Stomach smooth muscle (tissue), 2 donors: ENCODE data around the gene TAOK1.
"Not testable (repeated sequence)": the region's sequence is repeated elsewhere in the genome, so short reads cannot be mapped to it uniquely, and the experiment has no call there.

ENCODE experiments used
- H3K27ac ChIP-seq: one replicate; pipeline ENCODE4 v1.7.0; 2013; ENCODE audit warnings: mild to moderate bottlenecking, low read length, inconsistent platforms
- H3K27me3 ChIP-seq, 2 donors: one replicate each; pipeline ENCODE4 v1.7.0; 2013; ENCODE audit warnings: low read length in 2 of 2; ENCODE audit not compliant: insufficient read depth in 2 of 2, control insufficient read depth in 1 of 2
- H3K36me3 ChIP-seq, 2 donors: one replicate each; pipeline ENCODE4 v1.7.0; 2013; ENCODE audit warnings: low read length in 2 of 2; ENCODE audit not compliant: control insufficient read depth in 2 of 2, insufficient read depth in 2 of 2
- H3K4me1 ChIP-seq: one replicate; pipeline ENCODE4 v1.7.0; 2013; ENCODE audit warnings: low read length; ENCODE audit not compliant: control insufficient read depth, insufficient read depth
- H3K4me3 ChIP-seq, 2 donors: one replicate each; pipeline ENCODE4 v1.7.0; 2013; ENCODE audit warnings: low read length in 2 of 2
- H3K9ac ChIP-seq, 2 donors: one replicate each; pipeline ENCODE4 v1.7.0; 2013; ENCODE audit warnings: low read length in 2 of 2, mild to moderate bottlenecking in 1 of 2
- H3K9me3 ChIP-seq, 2 donors: one replicate each; pipeline ENCODE4 v1.7.0; 2013; ENCODE audit warnings: low read length in 2 of 2; ENCODE audit not compliant: control insufficient read depth in 2 of 2
- donor health status: healthy.
- donor health status: Pancreatic carcinoma.

TAOK1 gene

DNA sequence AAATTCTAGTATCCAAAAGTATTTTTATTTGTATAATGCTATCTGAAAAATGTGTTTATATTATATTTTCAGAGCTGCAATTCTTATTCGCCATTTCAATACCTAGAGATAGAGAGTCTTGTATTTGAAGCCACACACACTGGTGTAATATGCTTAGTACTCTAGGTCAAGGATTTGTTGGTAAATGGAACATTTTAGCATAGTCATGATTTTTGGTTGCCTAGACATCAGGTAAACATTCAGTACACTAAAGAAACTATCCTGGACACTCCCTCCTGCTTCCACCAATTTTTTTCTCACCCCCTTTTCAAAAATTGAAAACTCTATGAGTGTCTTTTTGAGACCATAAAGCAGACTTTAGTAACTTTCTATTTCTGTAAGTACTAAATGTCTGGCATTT is 155.9 kb downstream of the TAOK1 start:
- no peak overlapping the region for H3K27ac ChIP-seq
- H3K36me3 ChIP-seq = peaks cover 14 to 20% of the 10 kb centered on the region in 2 donors
- peaks cover 6% of the 10 kb centered on the region for H3K4me1 ChIP-seq
- no peak overlapping the region for H3K4me3 ChIP-seq
- H3K9me3 ChIP-seq = no peaks in the 10 kb centered on the region
- H3K27me3 ChIP-seq = no peaks in the 10 kb centered on the region
- no peak overlapping the region for H3K9ac ChIP-seq

DNA sequence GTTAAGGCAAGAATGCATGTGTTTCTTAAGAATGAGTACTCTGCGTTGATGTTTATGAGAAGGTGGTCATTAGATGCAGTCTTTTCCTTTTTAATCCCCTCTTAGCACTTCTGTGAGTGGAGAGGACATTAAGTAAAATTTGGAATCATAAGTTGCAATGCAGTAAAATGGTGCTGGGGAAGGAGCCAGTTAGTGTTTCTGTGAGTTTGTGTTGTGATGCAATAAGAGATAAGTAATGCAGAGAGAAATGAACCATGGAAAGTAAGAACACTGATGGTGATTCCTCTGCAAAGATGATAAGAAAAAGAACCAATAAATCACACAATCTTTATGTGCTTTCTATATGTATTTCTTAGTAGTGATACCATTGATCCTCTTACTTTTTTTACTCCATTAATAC is 156.7 kb downstream of the TAOK1 start:
- no peak overlapping the region for H3K27ac ChIP-seq
- H3K4me3 ChIP-seq = no peak overlapping the region
- peaks cover 6% of the 10 kb centered on the region for H3K4me1 ChIP-seq
- H3K27me3 ChIP-seq = no peaks in the 10 kb centered on the region
- no peak overlapping the region for H3K9ac ChIP-seq
- H3K36me3 ChIP-seq = peaks cover 14 to 17% of the 10 kb centered on the region in 2 donors
- H3K9me3 ChIP-seq = no peaks in the 10 kb centered on the region

DNA sequence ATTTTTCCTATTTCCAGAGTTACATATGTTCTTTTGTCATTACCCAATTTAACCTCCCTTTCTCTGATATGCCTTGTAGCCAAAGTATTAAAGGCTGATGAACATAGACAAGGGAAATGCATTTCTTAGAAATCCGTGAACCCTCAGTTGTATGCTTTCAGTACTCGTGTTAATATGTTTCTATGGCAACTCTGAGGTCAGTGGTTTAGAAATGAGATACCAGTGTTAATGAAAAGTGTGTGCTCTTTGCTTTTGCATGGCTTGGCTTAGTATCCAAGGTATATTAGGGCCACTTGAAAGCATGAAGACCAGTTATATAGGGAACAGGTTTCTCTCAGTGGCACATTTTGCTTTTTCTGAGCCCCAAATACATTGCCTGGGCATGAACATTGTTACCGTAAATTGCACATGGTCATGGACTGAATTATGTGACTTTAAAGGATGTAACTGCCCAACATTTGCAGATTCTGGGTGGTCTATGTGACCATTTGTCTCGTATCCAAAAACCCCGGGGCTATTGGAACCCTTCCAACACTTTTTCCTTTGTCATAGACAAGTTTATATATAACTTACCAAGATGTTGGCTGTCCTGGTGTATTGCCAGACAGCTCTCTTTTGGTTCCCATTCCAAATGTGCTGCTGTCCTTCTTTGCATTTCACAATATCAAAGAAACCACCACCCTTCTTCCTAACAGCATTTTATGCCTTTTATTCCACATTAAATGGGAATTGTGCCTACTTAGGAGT is 159.2 kb downstream of the TAOK1 start:
- no peak overlapping the region for H3K27ac ChIP-seq
- H3K27me3 ChIP-seq = no peaks in the 10 kb centered on the region
- no peak overlapping the region for H3K4me3 ChIP-seq
- no peaks in the 10 kb centered on the region for H3K9me3 ChIP-seq
- no peak overlapping the region for H3K9ac ChIP-seq
- no peaks in the 10 kb centered on the region for H3K36me3 ChIP-seq
- H3K4me1 ChIP-seq = peaks cover 6% of the 10 kb centered on the region

DNA sequence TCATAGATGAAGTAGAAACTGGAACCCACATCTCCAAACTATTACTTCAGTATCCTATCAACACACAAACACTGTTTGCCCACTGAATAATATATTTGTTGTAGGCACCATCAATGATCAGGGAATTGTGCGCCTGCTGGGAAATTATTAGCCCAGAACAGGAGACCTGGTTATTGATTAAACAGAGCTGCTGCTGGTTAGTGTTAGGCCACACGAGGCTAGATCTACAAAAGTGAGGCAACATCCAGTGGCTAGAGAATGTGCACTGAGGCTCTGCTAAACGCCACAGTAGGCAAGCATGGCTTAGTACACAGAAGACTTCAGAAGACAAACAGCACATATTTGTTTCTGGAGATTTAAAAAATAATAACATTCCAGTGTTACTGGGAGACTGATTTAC is 165.7 kb downstream of the TAOK1 start:
- Histone ChIP-seq H3K4me1 (no peaks in the 10 kb centered on the region), H3K27ac (no peak overlapping the region), H3K9me3 (no peaks in the 10 kb centered on the region), H3K27me3 (no peaks in the 10 kb centered on the region), H3K4me3 (no peak overlapping the region), H3K9ac (no peak overlapping the region), H3K36me3 (peaks cover 0 to 2% of the 10 kb centered on the region in 2 donors)

DNA sequence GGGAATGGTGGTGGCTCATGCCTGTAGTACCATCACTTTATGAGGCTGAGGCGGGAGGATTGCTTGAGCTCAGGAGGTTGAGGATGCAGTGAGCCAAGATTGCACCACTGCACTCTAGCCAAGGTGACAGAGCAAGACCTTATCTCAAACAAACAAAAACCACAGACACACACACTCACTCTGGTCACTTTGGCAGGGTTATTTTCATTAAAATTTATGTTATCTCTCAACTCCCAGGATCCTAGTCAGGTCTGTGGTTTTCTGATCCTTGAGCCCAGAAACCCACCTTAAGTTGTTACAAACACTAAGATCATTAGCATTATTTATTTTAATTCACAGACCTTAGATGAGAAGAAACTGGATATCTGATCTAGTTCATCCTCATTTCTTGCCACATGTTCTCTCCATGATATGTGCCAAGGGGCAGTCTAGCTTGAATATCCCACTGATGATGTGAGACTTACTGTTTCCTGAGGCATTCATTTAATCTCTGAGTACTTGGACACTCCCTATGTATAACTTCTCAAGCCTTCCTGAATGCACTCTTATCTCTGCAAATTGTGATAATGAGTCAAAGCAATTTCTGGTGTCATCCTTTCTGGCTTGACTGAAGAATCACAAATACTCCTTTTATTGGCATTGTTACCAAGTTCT is 167.0 kb downstream of the TAOK1 start:
- H3K4me1 ChIP-seq = peaks cover 7% of the 10 kb centered on the region
- no peak overlapping the region for H3K4me3 ChIP-seq
- H3K9me3 ChIP-seq = no peaks in the 10 kb centered on the region
- H3K9ac ChIP-seq = no peak overlapping the region
- no peaks in the 10 kb centered on the region for H3K27me3 ChIP-seq
- peaks cover 0 to 7% of the 10 kb centered on the region in 2 donors for H3K36me3 ChIP-seq
- H3K27ac ChIP-seq = no peak overlapping the region

DNA sequence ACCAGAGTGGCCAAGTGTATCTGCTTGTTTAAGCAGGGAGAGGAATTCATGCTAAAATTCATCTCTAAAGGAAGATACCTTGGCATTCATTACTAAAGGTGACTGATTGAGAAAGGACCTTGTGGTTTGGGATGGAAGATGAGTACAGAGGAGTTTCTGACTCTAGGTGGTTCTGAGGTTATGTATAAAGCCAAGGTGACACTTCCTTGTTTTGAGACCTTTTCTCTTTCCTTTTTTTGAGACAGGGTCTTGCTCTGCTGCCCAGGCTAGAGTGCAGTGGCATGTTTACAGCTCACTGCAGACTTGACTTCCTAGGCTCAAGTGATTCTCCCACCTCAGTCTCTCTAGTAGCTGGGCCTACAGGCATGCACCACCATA is 167.6 kb downstream of the TAOK1 start:
- Histone ChIP-seq H3K9me3 (no peaks in the 10 kb centered on the region), H3K9ac (no peak overlapping the region), H3K27me3 (no peaks in the 10 kb centered on the region), H3K4me1 (peaks cover 9% of the 10 kb centered on the region), H3K27ac (no peak overlapping the region), H3K4me3 (no peak overlapping the region), H3K36me3 (peaks cover 0 to 11% of the 10 kb centered on the region in 2 donors)

DNA sequence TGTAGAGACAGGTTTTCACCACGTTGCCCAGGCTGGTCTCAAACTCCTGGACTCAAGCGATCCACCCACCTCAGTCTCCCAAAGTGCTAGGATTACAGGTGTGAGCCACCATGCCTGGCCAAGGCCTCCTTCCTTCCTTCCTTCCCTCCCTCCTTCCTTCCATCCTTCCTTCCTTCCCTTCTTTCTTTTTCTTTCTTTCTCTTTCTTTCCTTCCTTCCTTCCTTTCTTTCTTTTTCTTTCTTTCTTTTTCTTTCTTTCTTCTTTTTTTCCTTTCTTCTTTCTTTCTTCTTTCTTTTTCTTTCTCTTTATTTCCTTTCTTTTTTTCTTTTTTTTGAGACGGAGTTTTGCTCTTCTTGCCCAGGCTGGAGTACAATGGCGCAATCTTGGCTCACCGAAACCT is 168.0 kb downstream of the TAOK1 start:
- not testable (repeated sequence) for H3K4me1 ChIP-seq, H3K27ac ChIP-seq, H3K9me3 ChIP-seq

DNA sequence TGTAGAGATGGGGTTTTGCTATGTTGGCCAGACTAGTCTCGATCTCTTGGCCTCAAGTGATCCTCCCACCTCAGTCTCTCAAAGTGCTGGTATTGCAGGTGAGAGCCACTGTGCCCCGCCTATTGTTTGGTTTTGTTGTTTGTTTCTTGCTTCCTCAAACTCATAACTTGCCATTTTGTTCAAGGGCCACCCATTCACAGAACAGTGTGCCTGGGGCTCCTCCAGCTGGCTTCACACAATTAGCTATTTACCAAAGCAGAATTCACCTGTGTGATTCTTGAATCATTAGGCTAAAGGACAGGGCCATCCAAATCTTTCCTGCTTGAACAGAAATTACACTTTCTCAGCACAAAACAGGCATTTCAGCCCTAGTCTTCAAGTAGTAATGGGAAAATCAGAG is 169.5 kb downstream of the TAOK1 start:
- peaks cover 0 to 11% of the 10 kb centered on the region in 2 donors for H3K36me3 ChIP-seq
- no peaks in the 10 kb centered on the region for H3K9me3 ChIP-seq
- H3K4me3 ChIP-seq = no peak overlapping the region
- peaks cover 10% of the 10 kb centered on the region for H3K4me1 ChIP-seq
- H3K9ac ChIP-seq = no peak overlapping the region
- no peaks in the 10 kb centered on the region for H3K27me3 ChIP-seq
- no peak overlapping the region for H3K27ac ChIP-seq

More for the DNA sequence above, 168.0 kb downstream of the TAOK1 start:
- H3K4me3 ChIP-seq, H3K9ac ChIP-seq, H3K27me3 ChIP-seq: not testable (repeated sequence)
- H3K36me3 ChIP-seq = peaks cover 0 to 11% of the 10 kb centered on the region in 2 donors

DNA sequence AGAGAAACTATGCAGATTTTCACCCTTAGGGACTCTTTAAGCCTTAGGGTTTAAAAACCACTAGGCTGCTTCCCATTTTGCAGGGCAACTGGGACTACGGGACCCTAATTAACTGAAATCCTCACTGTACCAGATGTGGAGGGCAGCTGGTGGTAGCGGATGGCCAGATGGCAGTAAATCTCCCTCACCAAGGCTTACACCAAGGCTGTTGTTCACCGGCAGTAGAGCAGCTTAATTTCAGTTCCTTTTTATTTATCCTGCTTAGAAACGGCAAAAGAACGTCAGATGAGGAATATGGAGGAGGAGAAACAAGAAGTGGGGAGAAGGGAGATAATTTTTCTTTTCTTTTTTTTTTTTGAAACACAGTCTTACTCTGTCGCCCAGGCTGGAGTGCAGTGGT is 170.2 kb downstream of the TAOK1 start:
- no peaks in the 10 kb centered on the region for H3K27me3 ChIP-seq
- no peak overlapping the region for H3K4me3 ChIP-seq
- no peak overlapping the region for H3K27ac ChIP-seq
- peaks cover 11% of the 10 kb centered on the region for H3K4me1 ChIP-seq
- H3K9me3 ChIP-seq = no peaks in the 10 kb centered on the region
- H3K9ac ChIP-seq = no peak overlapping the region
- peaks cover 0 to 11% of the 10 kb centered on the region in 2 donors for H3K36me3 ChIP-seq

DNA sequence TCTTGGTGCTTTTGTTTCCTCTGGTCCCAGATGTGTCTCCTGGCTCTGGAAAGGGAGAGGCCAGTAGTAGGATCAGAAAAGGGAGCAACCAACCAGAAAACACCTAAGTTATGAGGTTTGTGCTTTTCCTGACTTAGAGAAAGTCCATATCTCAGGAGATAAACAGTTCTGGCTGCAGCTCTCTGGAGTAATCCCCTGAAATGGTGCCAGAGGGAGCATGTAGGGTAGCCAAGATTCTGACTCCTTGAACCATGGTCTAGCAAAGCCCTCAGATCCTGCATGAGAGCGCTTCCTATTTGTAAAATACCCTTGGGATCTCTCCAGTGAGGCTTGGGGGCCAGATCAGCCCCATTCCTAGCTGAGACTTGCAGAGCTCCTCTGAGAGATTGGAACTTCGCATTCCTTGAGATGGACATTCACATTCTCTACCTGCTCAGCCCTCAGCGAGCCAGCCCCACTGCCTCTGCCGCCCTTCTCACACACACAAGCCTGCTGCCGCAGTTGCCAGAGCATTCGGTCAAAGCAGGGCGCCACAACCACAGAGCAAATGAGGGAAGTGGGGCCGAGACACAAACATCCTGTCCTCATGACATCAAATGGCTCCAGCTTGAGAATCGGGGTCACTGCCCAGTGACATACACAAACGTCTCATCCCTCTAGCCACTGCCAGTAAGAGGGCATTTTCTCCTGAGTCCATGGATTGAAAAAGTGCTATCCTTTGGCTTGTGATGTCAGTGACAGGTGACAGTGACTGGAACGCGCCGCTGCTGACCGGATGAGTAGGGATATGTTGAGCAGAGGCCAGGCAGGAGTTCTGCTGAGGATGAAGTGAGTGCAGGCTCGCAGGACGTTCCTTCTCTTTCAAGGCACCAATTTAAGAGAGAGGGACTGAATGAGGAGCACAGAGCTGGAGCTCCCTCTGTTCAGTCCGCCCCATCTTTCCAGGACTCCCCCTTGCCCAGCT is 171.7 kb downstream of the TAOK1 start:
- peaks cover 15% of the 10 kb centered on the region for H3K4me1 ChIP-seq
- H3K27ac ChIP-seq = no peak overlapping the region
- no peaks in the 10 kb centered on the region for H3K27me3 ChIP-seq
- no peaks in the 10 kb centered on the region for H3K9me3 ChIP-seq
- H3K4me3 ChIP-seq = no peak overlapping the region
- peaks cover 0 to 11% of the 10 kb centered on the region in 2 donors for H3K36me3 ChIP-seq
- no peak overlapping the region for H3K9ac ChIP-seq
